Head of caudate nucleus (tissue), 42 donors: Measurements from ENCODE around the gene INAVA.
A peak's percentile ranks its signal among the peaks of the same experiment; 100 is the strongest.
"Not testable (repeated sequence)": the region's sequence is repeated elsewhere in the genome, so short reads cannot be mapped to it uniquely, and the experiment has no call there.

Experiments used
- DNase-seq, 42 donors: peaks; one replicate each; pipeline versions ENCODE4 v3.0.0 to v3.0.0-alpha.2; 2020 to 2021; ENCODE audit warnings: mixed read lengths in 7 of 42
- intact Hi-C: fragments of 100-400 bp; cut with DNase I; formaldehyde crosslinking; loops from one replicate; pipeline ENCODE4 v1.15.0; 2022

Gene INAVA

DNA sequence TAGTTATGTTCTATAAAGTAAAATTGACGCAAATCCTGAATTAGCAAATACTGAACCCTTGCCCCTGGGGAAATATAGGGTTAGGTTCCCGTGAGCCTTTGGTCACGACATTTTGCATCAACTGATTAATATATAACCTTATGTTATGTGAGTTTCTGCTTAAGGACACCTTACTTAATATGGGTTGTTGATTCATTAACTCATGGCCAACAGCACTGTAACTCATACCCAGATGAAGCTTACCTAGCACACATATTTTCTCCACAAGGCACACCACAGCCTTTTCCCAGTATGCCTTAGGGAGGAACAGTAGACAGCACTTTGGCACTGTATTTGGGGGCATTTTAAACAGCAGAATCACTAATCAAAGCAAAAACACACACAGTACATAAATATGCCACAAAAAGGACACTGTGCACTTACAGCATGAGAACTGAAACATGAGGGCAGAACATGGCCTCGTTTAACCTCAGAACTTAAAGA lies 15.1 kb downstream of the INAVA start:
- no peak for DNase-seq
- intact Hi-C loops, result no loop called here

- intact Hi-C loops, result no loop called here
- DNase-seq, result no peak
These were observed 16.7 kb downstream of the INAVA start for GRCh38 chr1:200911361-200911760.

DNA sequence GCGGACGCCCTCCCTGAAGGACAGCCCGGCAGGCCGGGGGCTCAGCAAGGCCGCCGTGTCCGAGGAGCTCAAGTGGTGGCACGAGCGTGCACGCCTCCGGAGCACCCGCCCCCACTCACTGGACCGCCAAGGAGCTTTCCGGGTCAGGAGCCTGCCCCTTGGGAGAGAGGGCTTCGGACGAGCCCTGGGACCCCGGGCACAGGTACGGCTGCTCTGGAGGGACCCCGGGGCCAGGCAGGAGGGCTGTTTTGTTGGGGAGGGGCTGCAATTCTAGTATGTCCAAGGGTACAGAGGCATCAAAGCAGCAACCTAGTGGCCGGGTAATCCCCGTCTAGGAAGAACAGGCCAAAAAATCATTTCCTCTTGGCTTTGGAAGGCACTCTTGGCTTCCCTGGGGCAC lies 17.2 kb downstream of the INAVA start:
- DNase-seq, result not testable (repeated sequence)

DNA sequence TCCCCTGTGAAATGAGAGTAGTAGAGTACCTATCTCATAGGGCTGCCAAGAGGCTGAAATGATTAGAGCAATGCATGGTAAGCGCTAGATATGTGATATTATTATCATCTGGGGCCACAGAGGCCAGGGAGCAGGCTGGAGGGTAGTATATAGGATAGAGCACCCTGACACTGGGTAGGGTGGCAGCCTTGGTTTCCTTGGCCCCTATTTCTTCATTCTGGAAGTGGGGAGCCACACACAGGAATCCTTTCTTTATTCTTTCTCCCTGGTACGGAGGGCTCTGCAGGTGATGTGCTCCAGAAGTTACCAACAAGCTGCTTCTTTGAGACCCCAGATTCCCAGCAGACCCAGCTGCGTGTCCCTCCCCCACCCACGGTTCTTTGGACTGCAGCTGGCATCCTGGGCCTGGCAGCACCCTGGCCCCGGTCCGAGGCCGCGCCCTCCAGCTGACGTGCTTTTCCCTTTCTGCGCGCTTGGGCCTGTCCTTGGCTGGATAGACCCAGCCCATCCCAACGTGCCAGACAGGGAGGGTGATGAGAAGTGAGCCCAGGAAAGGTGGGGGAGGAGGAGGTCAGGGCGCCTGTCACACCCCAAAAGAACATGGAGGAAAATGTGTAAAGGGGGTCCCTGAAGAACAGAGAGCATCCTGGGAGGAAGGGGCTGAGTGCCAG lies 18.2 kb downstream of the INAVA start:
- peak in 37 of 42 donors; percentile 7 to 73 (median 47) for DNase-seq
- intact Hi-C loops, result no loop called here

More for the DNA sequence above, 17.2 kb downstream of the INAVA start:
- intact Hi-C loops, result not testable (repeated sequence)

DNA sequence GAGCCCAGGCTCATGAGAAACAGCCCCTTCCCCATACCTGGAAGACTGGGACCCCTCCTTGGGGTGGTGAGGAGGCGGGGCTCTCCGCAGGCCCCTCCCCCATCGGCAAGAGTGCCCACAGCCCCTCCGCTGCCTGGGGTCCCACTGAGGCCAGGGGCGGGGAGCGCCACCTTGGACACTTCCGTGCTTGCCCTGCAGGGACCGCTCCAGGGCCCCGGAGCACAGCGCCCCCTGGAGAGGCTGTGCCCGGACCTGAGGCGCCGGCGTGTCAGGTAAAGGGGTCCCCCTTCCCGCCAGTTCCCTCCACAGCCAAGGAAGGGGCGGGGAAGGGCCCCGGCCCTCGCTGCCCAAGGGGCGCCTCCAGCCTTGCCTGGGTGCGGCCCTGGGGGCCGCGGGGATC lies 21.5 kb downstream of the INAVA start:
- intact Hi-C loops, result no loop called here
- DNase-seq, result no peak

DNA sequence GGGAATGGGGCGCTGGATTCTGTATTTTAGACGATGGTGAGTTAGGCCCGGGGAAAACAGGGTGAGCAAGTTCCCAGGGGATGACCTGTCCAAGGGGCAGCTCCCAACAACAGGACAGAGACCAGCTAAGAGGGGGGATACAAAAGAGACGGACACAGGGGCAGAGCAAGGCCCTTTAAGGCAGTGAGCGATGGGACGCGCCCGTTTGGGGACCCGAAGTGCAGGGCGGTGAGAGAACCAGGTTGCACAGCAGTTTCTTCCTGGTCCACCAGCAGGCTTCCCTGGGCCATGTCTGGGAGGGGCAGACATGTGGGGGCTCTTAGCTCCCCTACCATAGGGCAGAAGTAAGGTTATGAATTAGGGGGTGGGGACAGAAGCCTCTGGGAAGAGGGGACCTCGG lies 22.0 kb downstream of the INAVA start:
- DNase-seq, result no peak
- intact Hi-C loops, result no loop called here

DNA sequence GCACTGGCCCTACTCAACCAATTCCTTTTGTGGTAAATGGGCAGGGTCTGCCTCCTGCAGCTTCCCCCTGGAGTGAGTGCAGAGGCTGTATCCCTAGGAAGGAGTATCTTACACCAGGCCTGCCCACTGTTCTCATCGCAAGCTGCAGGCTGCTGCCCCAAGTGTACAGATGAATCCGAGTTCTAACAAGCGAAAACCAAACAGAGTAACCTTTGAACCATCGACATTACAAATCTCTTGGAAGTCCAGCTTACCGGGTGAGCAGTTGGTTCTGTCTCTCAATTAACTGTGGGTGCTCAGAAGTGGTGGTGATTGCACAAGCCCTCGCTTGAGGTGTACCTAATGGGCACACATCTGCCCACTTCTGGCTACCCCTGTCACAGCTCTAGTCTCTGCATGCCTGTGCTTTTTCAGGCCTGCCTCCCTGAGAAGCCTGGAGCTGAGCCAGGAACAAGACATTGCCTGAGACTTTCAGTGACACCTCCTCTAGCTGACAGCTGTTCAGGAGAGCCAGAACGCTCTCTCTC lies 22.7 kb downstream of the INAVA start:
- no peak for DNase-seq
- intact Hi-C loops, result no loop called here

GRCh38 chr1:200918006-200918405 lies 23.3 kb downstream of the INAVA start:
- DNase-seq, result no peak
- intact Hi-C loops, result no loop called here

- DNase-seq, result no peak
- intact Hi-C loops, result no loop called here
These were observed 24.7 kb downstream of the INAVA start for GRCh38 chr1:200919386-200919785.

- intact Hi-C loops, result no loop called here
- no peak for DNase-seq
These were observed 26.9 kb downstream of the INAVA start for GRCh38 chr1:200921571-200922110.

DNA sequence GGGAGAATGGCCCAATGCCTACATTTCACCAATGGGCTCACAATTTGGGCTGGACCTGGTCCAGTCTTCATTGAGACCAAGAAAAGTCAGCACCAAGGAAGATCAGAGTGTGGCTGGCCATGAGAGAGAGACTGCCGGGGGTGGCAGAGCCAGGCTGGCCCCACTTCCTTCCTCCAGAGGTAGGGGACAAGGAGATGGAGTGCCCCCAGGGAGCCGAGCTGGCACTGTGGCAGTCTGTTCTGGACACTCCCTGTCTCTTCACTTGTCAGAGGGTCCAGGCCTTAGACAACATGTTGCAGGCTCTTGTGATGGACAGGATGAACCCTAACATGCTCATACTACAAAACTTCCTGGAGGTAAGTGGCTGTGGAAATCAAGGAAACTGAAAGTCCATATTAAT lies 27.7 kb downstream of the INAVA start:
- DNase-seq, result no peak
- intact Hi-C loops, result no loop called here

GRCh38 chr1:200923601-200924000 lies 28.9 kb downstream of the INAVA start:
- intact Hi-C loops, result no loop called here

GRCh38 chr1:200925831-200926230 lies 31.1 kb downstream of the INAVA start:
- intact Hi-C loops, result no loop called here
- no peak for DNase-seq

More at GRCh38 chr1:200923601-200924000, 28.9 kb downstream of the INAVA start:
- DNase-seq, result no peak

DNA sequence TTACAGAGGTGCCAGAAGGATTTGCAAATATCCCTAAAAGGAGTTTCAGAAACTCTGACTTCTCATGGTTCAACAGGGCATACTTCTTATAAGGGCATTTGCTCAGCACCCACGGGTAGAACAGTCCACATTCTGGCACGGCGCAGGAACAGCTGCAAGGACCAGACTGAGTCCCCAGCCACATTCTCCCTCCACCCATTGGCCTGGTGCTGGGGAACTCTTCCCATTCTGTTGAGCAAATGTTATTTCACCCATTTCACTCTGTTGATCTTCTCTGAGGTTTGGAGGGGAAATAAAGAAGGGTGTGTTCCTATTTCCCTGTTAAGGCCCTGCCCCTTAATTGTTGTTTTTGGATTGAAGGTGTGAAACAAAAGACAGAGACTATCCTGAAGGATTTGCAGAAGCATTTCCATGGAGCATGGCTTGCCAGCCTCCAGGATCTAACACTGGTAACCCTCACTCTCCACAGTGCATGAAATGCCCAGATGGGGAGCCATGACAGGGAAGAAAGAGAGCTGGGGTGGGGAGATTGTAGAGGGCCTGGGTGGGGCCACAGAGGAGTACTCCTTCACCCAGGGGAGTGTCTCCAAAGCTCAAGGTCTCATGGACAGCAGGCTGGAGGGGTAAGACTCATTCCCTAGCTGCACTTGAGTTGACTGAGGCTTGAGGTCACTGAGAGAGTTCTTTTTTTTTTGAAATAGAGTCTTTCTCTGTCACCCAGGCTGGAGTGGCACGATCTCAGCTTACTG lies 35.0 kb downstream of the INAVA start:
- DNase-seq, result peak in 1 of 42 donors; percentile 29
- intact Hi-C loops, result no loop called here

DNA sequence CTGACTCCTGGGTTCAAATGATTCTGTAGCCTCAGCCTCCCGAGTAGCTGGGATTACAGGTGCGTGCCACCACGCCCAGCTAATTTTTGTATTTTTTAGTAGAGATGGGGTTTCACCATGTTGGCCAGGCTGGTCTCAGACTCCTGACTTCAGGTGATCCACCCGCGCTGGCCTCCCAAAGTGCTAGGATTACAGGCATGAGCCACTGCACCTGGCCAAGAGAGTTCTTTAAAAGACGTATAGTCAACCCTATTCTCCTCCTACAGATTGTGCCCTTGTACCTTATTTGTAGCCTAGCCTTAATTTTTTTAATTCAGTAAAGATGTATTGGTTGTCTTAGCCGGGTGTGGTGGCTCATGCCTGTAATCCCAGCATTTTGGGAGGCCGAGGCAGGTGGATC lies 35.6 kb downstream of the INAVA start:
- intact Hi-C loops, result not testable (repeated sequence)
- DNase-seq, result peak in 1 of 42 donors; percentile 9

GRCh38 chr1:200931776-200932175 lies 37.1 kb downstream of the INAVA start:
- peak in 1 of 42 donors; percentile 5 for DNase-seq
- intact Hi-C loops, result no loop called here

DNA sequence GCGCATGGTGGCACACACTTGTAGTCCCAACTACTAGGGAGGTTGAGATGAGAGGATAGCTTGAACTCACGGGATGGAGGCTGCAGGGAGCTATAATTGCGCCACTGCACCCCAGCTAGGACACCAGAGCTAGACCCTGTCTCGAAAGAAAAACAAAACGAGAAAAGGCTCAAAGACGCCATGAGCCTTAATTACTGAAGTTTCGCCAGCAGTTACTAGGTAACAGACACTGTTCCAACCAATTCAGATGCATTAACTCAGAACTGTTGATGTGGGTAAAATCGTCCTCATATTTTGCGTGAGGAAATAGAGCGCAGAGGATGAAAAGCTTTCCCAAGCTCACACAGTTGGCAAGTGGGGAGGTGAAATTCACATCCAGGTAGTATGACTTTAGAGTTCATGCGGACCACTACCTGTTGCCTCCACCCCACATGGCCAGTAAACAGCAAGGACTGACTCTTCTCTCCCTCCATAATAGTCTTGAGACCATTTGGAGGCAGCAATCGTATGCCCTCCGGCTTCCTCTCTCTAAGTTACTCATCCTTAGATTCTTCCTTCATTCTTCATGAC lies 40.1 kb downstream of the INAVA start:
- DNase-seq, result no peak
- intact Hi-C loops, result no loop called here

- peak in 1 of 42 donors; percentile 12 for DNase-seq
- intact Hi-C loops, result not testable (repeated sequence)
These were observed 40.7 kb downstream of the INAVA start for GRCh38 chr1:200935286-200935962.

DNA sequence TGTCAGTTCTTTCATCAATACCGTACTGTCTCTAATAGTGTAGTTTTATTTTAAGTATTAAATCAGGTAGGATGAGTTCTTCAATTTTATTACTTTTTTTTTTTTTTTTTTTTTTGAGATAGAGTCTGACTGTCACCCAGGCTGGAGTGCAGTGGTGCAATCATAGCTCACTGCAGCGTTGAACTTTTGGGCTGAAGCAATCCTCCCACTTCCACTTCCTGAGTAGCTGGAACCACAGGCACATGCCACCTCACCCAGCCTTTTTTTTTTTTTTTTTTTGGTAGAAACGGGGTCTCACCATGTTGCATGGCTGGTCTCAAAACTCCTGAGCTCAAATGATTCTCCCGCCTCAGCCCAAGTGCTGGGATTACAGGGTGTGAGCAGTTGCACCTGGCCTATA lies 44.3 kb downstream of the INAVA start:
- intact Hi-C loops, result no loop called here
- peak in 1 of 42 donors; percentile 27 for DNase-seq
